ENCODE data around the gene CCDC85A.

The CCDC85A gene

DNA sequence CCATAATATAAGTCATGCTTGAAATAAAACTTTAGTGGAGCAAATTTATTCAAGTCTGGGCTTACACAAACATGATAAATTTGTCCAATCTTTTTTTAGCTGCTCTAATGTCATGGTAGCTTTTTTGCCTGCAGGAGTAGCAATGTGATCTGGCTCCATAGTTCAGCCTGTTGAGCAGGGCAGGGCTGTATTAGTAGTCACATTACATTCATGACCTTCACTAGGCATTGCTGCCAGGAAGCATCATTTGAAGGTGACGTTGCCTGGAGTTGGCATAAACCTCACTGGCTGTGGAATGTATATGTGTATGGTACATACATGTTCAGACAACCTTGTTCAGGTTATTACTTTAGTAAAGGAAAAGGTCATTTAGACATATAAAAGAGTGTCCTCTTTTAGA, 76.6 kb downstream of the CCDC85A start:
- DNase-seq (ENCODE audit: low read depth, low spot score) = no peak
- Histone ChIP-seq H3K4me3 (no peak overlapping the region), H3K9ac (ENCODE audit: insufficient read length) (no peak overlapping the region), H3K27ac (no peak overlapping the region), H3K9me3 (ENCODE audit: low read depth, low read length) (no peaks in the 10 kb centered on the region), H3K36me3 (ENCODE audit: insufficient read depth, low read length) (no peaks in the 10 kb centered on the region)
- no peak for TF ChIP-seq POLR2AphosphoS5 (IDR thresholded peaks at IDR 0.05; ENCODE audit: borderline replicate concordance, low read depth, low read length)
- no peak for TF ChIP-seq EZH2 (IDR thresholded peaks at IDR 0.05)
- TF ChIP-seq FOXP2 (optimal IDR thresholded peaks at IDR 0.05; ENCODE audit: control extremely low read depth, extremely low read length, insufficient read depth) = no peak

DNA sequence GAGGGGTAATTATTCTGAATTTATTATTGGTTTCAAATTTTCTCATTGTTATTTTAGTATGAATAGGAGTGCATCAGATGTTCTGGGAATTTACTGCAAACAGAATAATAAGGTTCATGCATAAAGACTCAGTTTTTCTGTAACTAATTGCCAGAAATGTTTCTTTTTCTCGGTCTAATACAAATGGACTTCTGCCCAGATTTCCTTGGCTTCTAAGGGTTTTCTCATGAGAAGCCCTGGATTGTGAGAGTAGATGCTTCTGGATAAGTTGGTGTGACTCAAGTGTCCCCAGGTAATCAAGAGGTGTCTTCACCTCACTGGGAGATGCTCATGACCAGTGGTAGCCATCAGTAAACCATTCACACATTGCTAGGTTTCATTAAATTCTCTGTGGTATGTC, 78.5 kb downstream of the CCDC85A start:
- H3K36me3 ChIP-seq (ENCODE audit: insufficient read depth, low read length) = no peaks in the 10 kb centered on the region
- H3K4me3 ChIP-seq = no peak overlapping the region
- H3K9ac ChIP-seq (ENCODE audit: insufficient read length) = no peak overlapping the region
- H3K9me3 ChIP-seq (ENCODE audit: low read depth, low read length) = no peaks in the 10 kb centered on the region
- no peak overlapping the region for H3K27ac ChIP-seq
- no peak for DNase-seq (ENCODE audit: low read depth, low spot score)
- TF ChIP-seq FOXP2 (optimal IDR thresholded peaks at IDR 0.05; ENCODE audit: control extremely low read depth, extremely low read length, insufficient read depth) (no peak), POLR2AphosphoS5 (IDR thresholded peaks at IDR 0.05; ENCODE audit: borderline replicate concordance, low read depth, low read length) (no peak), EZH2 (IDR thresholded peaks at IDR 0.05) (no peak)

DNA sequence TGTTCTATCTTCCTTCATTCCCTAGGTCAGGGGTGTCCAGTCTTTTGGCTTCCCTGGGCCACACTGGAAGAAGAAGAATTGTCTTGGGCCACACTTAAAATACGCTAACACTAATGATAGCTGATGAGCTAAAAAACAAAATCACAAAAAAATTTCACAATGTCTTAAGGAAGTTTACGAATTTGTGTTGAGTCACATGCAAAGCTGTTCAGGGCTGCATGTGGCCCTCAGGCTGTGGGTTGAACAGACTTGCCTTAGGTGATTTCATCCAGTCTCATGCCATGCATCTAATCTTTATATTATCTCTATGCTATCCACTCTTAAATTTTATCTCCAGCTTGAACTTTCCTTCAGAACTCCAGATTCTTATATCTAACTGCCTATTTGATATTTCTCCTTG, 80.1 kb downstream of the CCDC85A start:
- no peak for DNase-seq (ENCODE audit: low read depth, low spot score)
- no peaks in the 10 kb centered on the region for H3K36me3 ChIP-seq (ENCODE audit: insufficient read depth, low read length)
- TF ChIP-seq POLR2AphosphoS5 (IDR thresholded peaks at IDR 0.05; ENCODE audit: borderline replicate concordance, low read depth, low read length) = no peak
- TF ChIP-seq EZH2 (IDR thresholded peaks at IDR 0.05) = no peak
- no peak for TF ChIP-seq FOXP2 (optimal IDR thresholded peaks at IDR 0.05; ENCODE audit: control extremely low read depth, extremely low read length, insufficient read depth)
- no peak overlapping the region for H3K4me3 ChIP-seq
- H3K9ac ChIP-seq (ENCODE audit: insufficient read length) = no peak overlapping the region
- H3K27ac ChIP-seq = no peak overlapping the region
- no peaks in the 10 kb centered on the region for H3K9me3 ChIP-seq (ENCODE audit: low read depth, low read length)

DNA sequence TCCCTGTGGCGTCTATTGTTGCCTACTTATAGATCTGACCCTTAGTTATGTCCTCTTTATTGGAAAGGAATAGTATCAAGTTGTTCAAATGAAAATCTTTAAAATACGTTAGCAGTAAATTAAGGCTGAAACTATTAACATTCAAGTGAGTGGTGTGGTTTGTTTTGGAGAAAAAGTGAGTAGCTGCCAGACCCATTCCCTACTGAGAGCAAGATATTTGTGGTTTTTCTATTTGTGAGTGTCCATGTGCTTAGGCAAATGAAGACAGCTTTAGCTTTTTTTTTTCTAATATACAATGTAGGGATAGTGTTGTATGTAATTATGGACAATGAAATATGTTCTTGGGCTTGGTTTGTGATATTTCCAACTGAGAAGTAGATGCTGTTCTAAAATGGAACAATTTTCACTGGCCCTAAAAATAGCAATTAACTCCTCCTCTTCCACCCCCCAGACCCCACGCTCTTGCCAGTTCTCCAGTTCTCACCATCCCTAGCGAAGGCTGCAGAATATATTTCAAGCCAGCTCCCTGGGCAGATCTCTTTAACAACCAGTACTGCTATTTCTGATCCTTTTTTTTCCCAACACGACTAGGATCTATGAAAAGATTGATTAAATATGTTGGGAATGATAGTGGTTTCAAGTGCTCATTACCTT, 83.1 kb downstream of the CCDC85A start:
- no peak overlapping the region for H3K27ac ChIP-seq
- H3K4me3 ChIP-seq = no peak overlapping the region
- no peaks in the 10 kb centered on the region for H3K36me3 ChIP-seq (ENCODE audit: insufficient read depth, low read length)
- no peak for TF ChIP-seq EZH2 (IDR thresholded peaks at IDR 0.05)
- no peak for TF ChIP-seq FOXP2 (optimal IDR thresholded peaks at IDR 0.05; ENCODE audit: control extremely low read depth, extremely low read length, insufficient read depth)
- no peak for TF ChIP-seq POLR2AphosphoS5 (IDR thresholded peaks at IDR 0.05; ENCODE audit: borderline replicate concordance, low read depth, low read length)
- no peak overlapping the region for H3K9ac ChIP-seq (ENCODE audit: insufficient read length)
- DNase-seq (ENCODE audit: low read depth, low spot score) = no peak
- no peaks in the 10 kb centered on the region for H3K9me3 ChIP-seq (ENCODE audit: low read depth, low read length)

DNA sequence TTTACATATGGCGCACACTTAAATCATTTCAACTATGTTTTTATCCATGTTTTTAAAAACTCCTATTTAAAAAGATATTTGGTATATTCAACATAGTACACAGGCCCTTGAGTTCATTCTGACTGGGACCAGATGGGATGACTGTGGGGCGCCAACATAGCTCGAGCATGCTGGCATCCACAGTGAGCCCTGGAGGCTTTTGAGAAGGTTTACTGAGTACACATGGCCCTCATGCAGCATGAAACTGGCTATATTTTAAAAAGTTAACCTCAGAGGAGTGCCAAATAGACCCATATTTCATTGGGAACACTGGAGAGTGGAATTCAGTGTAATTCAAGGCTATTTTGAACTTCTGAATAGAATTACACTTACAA, 83.6 kb downstream of the CCDC85A start:
- TF ChIP-seq EZH2 (IDR thresholded peaks at IDR 0.05) (no peak), POLR2AphosphoS5 (IDR thresholded peaks at IDR 0.05; ENCODE audit: borderline replicate concordance, low read depth, low read length) (no peak), FOXP2 (optimal IDR thresholded peaks at IDR 0.05; ENCODE audit: control extremely low read depth, extremely low read length, insufficient read depth) (no peak)
- H3K9ac ChIP-seq (ENCODE audit: insufficient read length) = no peak overlapping the region
- no peak for DNase-seq (ENCODE audit: low read depth, low spot score)

DNA sequence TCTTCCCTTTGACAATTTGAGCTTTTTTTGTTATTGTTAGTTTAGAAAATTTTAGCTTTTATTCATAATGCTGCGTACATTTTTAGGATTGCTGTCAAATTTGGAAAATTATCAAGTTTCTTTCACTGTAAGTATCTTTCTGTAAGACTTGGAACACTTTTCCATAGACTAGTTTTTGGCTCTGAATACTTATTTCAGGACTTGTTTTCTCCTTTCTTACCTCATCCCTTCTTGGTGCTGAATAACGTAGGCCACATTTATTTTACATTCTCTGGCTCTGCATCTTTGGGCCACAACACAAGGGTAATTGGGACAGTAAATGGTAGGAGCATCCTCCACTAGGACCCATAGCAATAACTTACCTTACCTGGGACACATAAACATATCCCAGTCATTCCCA, 85.1 kb downstream of the CCDC85A start:
- DNase-seq (ENCODE audit: low read depth, low spot score) = no peak
- Histone ChIP-seq H3K9ac (ENCODE audit: insufficient read length) (no peak overlapping the region), H3K36me3 (ENCODE audit: insufficient read depth, low read length) (no peaks in the 10 kb centered on the region), H3K27ac (no peak overlapping the region), H3K9me3 (ENCODE audit: low read depth, low read length) (no peaks in the 10 kb centered on the region), H3K4me3 (no peak overlapping the region)
- TF ChIP-seq POLR2AphosphoS5 (IDR thresholded peaks at IDR 0.05; ENCODE audit: borderline replicate concordance, low read depth, low read length) (no peak), FOXP2 (optimal IDR thresholded peaks at IDR 0.05; ENCODE audit: control extremely low read depth, extremely low read length, insufficient read depth) (no peak), EZH2 (IDR thresholded peaks at IDR 0.05) (no peak)

More for the DNA sequence above, 83.6 kb downstream of the CCDC85A start:
- no peak overlapping the region for H3K4me3 ChIP-seq
- H3K27ac ChIP-seq = no peak overlapping the region
- H3K36me3 ChIP-seq (ENCODE audit: insufficient read depth, low read length) = no peaks in the 10 kb centered on the region
- no peaks in the 10 kb centered on the region for H3K9me3 ChIP-seq (ENCODE audit: low read depth, low read length)

DNA sequence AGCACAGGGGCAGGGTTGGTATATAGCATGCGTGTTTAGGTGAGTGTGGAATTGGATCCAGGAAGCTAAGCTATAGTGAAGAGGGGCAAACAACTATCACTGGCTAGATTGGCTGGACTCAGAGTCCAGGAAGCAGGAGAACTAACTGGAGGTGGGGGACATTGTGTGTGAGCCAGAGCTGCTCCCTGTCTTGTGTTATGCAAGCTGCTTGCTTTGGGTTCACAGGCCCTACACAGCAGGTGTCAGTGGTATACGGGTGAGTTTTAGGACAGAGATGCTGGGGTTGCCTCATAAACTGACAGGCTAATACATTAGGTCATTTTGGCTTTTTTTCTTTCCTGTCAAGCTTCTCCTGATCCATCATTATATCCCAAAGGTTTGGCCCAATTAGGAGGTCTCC, 87.5 kb downstream of the CCDC85A start:
- TF ChIP-seq POLR2AphosphoS5 (IDR thresholded peaks at IDR 0.05; ENCODE audit: borderline replicate concordance, low read depth, low read length) (no peak), FOXP2 (optimal IDR thresholded peaks at IDR 0.05; ENCODE audit: control extremely low read depth, extremely low read length, insufficient read depth) (no peak), EZH2 (IDR thresholded peaks at IDR 0.05) (no peak)
- H3K4me3 ChIP-seq = no peak overlapping the region
- no peak overlapping the region for H3K9ac ChIP-seq (ENCODE audit: insufficient read length)
- no peaks in the 10 kb centered on the region for H3K36me3 ChIP-seq (ENCODE audit: insufficient read depth, low read length)
- no peak for DNase-seq (ENCODE audit: low read depth, low spot score)
- H3K27ac ChIP-seq = no peak overlapping the region
- no peaks in the 10 kb centered on the region for H3K9me3 ChIP-seq (ENCODE audit: low read depth, low read length)

DNA sequence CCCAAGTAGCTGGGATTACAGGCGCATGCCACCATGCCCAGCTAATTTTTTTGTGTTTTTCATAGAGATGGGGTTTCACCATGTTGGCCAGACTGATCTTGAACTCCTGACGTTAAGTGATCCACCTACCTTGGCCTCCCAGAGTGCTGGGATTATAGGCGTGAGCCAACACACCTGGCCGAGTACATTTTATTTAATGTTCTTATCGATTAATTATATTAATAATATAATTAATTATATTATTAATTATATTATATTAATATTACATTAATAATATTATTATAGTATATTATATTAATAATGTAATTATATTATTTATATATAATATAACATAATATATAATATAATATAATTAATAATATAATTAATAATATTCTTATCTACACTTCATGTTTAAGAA, 101.4 kb downstream of the CCDC85A start:
- Histone ChIP-seq H3K9me3 (ENCODE audit: low read depth, low read length) (no peaks in the 10 kb centered on the region), H3K27ac (no peak overlapping the region), H3K9ac (ENCODE audit: insufficient read length) (no peak overlapping the region), H3K4me3 (no peak overlapping the region), H3K36me3 (ENCODE audit: insufficient read depth, low read length) (no peaks in the 10 kb centered on the region)
- TF ChIP-seq EZH2 (IDR thresholded peaks at IDR 0.05) = no peak
- no peak for DNase-seq (ENCODE audit: low read depth, low spot score)

DNA sequence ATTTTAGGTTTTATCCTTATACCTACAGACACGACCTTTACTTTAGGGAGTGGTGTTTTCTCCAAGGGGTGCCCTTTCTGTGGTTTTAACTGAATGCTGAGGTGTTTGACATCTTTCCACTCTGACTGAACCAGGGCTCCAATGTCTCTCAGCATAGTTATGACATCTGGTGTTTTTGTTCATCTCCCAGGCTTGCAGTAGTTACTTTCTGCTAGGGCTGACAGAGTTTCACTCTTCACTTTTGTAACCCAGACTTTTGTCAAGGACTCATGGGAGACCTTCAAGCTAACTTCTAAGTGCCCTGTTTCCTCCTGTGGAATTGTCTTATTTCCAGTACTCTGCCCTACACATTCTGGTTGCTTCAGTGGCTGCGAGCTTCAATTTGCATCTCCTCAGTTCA, 103.1 kb downstream of the CCDC85A start:
- no peak for DNase-seq (ENCODE audit: low read depth, low spot score)
- no peaks in the 10 kb centered on the region for H3K9me3 ChIP-seq (ENCODE audit: low read depth, low read length)
- no peak overlapping the region for H3K4me3 ChIP-seq
- H3K36me3 ChIP-seq (ENCODE audit: insufficient read depth, low read length) = no peaks in the 10 kb centered on the region
- H3K9ac ChIP-seq (ENCODE audit: insufficient read length) = no peak overlapping the region
- no peak overlapping the region for H3K27ac ChIP-seq
- no peak for TF ChIP-seq EZH2 (IDR thresholded peaks at IDR 0.05)
- TF ChIP-seq POLR2AphosphoS5 (IDR thresholded peaks at IDR 0.05; ENCODE audit: borderline replicate concordance, low read depth, low read length) = no peak
- TF ChIP-seq FOXP2 (optimal IDR thresholded peaks at IDR 0.05; ENCODE audit: control extremely low read depth, extremely low read length, insufficient read depth) = no peak
